M059J (cell line): Measurements from ENCODE around the gene MYOG. TPM values are rescaled to one million over a fixed set of nuclear protein-coding genes. Genes with fewer than 3 reads are reported as not detected.
A peak's percentile ranks its signal among the peaks of the same experiment; 100 is the strongest.

Experiments used
- DNase-seq: peaks from one replicate; pipeline ENCODE4 v3.0.0-alpha.2; 2012; ENCODE audit warnings: low read depth
- total RNA-seq: library from RNA; depleted of rRNA; stranded (reverse); fragments of >200 nt; shearing (Covaris generic); gene quantifications from 2 replicates; pipeline ENCODE4 v1.2.3, GENCODE V29; 2014

Gene MYOG
- total RNA-seq, 1 experiment from 2014 or later: not detected

DNA sequence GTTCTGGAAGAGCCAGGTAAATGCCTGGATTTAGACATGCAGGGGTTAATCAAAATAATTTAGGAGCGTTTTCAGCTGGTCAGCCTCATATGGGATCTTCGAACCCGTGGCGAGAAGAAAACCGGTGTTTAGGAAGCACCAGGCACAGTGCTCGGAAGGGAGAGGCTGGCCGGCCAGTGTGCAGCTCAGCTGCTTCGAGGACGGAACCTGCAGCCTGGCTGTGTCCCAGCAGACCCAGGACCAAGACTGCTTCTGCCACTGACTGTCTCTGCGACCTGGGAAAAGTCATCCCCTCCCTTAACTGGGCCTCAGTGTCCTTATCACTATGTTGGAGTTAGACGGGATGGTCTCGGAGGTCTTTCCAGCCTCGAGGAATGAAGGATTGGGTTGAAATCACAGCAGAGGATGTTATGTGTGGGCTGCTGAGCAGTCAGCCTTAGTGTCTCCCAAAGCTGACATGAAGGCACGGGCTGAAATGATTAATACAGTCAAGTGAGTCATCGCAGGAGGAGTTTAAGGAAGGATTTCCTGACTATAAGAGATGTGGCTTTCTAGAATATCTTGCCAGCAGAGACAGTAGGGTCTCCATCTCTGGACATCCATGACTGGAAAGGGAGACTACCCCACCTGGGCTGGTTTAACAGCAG, 38.7 kb downstream of the MYOG start:
- DNase-seq: peak; percentile 83

DNA sequence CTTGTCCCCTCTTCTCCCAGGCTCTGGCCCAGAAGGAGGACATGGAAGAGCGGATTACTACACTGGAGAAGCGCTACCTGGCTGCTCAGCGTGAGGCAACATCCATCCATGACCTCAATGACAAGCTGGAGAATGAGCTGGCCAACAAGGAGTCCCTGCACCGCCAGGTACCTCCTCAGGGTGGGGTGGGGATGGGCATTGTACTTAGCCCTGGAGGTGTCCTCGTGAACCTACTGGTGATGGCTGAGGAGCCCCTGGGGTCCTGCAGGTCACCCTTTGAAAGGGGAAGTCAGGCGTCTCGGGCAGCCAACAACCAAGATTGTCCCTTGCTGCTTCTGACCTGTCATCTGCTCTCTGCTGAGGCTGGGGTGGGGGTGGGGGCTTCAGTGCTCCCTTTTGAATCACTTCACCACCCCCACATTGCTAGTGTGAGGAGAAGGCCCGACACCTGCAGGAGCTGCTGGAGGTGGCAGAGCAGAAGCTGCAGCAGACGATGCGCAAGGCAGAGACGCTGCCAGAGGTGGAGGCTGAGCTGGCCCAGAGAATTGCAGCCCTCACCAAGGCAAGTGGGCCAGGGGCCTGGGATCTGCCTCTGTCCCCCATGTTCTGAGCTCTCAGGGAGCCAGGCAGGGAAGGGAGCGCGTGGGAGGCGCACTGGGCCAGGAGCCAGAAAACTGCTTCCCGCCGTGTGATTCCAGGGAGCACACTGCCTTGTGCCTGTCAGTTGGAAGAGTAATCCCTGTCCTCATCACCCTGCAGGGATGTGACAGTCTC, 39.8 kb downstream of the MYOG start:
- no peak for DNase-seq

DNA sequence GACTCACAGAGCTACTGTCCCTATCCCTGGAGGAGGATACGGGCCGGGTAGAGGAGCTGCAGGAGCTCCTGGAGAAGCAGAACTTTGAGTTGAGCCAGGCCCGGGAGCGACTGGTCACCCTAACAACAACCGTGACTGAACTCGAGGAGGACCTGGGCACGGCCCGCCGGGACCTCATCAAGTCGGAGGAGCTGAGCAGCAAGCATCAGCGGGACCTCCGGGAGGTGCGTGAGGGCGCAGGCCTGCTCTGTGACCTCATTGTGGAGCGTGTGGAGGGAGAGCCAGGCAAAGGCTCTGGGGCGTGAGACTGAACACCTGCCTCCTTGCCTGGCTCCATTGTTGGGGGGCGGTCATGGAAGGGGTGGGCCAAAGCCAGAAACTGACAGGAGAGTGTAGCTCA, 40.5 kb downstream of the MYOG start:
- no peak for DNase-seq

DNA sequence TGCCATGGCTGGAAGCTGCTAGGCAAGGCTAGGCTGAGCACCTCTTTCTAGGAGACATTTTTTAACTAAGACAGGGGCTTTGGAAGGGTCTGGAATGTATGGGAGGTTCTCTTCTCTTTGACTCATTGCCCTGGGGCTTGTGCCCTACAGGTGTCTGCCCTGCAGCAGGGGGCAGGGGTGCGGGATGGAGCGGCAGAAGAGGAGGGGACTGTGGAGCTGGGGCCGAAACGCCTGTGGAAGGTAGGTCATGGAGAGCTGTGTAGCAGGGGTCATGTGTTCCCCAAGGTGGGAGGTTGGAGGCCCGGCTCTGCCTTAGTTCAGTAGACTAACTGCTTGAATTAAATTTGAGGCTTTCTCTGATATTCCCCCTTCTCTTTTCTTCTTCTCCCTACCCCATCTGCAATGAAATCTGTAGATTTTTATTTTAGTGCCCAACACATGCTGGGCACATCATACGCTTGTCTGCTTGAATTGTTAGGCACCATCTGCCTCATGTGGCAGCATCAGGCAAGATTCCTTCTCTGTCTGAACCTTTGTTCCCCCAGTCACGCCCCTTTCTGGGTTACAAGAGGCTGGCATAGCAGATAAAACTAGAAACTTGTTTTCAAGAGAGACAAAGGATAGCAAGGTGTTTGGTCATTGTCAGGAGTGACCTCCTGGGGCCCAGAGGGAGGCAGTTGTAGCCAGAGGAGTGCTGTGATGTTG, 41.1 kb downstream of the MYOG start:
- DNase-seq: no peak

DNA sequence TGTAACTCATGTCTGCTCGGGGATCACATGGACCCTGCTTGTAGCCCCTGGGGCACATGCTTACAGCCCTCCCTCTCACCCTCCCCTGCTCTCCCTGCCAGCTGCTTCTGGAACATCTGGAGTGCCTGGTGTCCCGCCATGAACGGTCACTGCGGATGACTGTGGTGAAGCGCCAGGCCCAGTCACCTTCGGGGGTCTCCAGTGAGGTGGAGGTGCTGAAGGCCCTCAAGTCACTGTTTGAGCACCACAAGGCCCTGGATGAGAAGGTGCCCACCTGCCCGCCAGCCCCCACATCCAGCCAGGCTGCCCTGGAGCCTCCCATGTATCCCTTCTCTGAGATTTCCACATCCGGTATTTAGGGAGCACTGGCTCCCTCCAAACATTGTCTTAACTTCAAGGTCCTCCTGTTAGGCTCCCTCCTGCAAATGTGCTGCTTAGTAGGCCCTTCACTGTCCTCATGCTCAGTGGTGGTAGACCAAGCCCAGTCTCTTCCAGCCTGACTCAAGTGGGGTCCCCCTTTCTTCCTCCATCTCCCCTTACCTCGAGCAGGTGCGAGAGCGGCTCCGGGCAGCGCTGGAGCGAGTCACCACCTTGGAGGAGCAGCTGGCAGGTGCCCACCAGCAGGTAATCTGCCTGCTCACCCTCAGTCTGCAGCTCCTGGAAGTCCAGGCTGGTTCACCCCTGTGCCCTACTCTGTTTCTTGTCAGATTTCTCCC, 41.8 kb downstream of the MYOG start:
- DNase-seq: no peak

DNA sequence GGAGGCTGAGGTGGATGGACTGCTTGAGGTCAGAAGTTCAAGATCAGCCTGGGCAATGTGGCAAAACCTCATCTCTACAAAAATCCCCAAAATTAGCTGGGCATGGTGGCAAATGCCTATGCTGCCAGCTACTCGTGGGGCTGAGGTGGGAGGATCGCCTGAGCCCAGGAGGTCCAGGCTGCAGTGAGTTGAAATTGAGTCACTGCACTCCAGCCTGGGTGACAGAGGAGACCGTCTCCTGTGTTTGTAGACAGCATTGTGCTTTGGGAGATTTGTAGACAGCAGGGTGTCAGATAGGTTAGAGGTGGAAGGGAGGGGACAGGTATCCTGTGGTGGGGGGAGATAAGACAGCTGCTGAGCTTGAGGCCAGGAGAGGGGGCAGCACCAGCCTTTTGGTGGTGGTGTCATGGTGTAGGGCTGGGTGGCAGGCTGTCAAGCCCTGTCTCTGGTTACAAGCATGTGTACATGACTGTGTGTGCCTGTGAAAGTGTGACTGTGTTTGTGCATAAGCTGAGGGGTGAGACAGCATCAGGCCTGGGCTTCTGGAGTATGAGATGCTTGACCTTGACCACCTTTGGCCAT, 44.4 kb downstream of the MYOG start:
- no peak for DNase-seq

DNA sequence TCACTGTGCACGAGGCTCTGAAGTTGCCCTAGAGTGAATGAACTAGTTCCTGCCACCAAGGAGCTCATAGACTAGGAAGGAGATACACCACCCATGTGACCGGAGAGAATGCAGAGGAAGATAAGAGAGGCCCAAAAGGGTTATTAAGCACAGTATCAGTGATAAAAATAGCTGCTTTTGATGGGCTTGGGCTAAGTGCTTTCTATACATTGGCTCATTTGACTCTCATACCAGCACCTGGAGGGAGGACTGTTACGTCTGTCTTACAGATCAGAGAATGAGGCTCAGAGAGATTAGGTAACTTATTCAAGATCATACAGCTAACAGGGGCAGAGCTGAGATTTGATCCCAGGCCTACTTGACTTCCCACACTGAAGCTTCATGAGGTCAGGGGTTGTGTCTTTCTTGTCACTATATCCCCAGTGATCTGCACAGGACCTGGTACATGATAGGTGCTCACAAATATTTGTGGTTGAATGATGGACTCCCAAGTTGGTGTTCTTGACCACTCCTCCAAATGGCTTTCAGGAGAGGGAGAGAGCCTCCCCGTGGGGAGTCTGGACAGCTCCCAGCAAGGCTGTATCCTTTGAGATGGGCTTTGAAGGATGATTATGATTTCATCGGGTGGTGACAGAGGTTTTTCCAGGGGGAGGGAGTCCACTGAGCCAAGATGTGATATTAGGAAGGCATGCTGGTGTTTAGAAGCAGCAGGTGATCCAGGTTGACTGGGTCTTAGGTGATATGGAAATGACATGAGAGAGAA, 45.1 kb downstream of the MYOG start:
- DNase-seq: no peak

DNA sequence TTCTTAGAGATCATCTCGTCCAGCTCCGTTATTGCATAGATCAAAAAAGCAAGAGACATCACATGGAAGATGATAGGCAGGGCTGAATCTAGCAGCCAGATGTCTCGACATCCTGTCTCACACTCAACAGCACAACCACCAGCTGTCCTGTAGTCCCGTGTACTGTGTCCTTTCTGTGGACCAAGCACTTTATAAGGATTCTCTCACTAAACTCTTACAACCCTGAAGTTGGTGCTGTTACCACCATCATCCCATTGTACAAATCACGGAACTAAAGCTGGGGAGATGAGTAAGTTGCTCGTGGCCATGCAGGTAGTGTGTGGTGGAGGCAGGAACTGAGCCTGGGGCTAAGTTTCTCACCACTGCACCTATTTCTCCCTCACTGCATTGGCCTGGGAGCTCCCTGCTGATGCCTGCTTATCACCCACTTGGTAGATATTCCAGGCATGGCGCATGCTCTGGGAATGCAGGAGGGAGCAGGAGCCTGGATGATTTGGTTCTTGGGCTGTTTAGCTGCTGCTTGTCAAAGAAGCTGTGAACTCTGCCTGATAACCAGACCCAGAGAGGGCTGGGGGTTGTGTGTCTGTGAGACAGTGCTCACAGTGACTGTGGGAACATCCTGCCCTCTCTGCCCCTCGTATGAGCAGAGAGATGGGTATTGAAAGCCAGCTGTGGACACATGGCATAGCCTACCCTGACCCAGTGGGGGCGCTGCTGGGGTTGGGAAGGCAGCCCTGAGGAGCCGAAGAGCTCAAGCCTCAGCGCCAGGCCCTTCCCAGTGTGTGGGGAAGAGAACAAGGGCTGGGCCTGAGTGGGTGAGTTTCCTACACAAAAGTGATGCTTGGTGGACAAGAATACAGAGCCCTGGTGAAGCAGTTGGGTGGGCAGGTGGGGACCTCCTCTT, 46.0 kb downstream of the MYOG start:
- DNase-seq: no peak

DNA sequence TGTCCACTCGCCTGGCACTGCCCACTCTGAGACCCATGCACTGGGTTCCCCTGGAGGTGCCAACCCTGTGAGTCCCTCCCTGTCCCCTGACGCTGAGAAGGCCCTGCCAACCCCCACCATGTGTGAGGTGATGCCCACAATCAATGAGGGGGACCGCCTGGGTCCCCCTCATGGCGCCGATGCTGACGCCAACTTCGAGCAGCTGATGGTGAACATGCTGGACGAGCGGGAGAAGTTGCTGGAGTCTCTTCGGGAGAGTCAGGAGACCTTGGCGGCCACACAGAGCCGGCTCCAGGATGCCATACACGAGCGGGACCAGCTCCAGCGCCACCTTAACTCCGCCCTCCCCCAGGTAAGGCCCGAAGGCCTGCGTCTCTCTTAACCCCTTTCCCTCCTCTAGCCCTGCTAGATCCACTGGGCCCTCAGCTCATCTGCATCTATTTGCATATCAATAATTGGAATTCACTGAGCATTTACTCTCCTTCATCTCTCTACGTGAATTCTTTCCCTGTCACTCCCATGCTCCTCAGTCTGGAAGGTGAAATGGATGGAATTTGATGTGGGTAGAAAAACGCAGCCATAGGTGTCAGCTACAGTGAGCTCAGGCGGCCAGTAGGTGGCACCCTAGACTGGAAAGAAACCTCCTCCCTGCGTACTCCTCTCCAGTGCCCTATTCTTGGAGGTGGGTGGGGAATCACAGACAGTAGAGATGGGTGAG, 46.8 kb downstream of the MYOG start:
- DNase-seq: peak; percentile 61

DNA sequence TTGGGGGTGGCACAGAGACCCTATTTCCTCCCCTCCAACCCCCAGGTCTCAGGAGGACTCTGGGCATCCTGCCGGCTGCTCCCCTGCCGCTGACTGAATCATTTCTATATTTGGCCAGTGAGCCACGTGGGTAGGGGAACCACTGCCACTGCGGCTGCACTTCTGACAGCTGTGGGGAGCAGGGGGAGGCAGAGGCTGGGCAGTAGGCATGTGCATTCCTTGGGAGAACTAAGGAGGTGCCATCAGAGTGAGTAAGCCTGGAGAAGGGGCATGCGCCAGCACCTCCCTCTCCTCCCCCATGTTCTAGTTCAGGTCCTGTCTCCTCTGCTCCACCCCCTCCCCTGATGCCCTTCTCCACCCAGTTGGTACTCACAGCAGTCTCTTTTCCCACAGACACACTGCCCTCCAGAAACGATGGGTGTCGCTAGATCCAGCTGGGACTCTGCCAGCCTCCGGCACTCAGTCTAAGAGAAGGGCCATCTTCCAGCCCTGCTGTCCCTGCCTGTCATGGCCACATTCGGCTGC, 47.5 kb downstream of the MYOG start:
- DNase-seq: peak; percentile 96

DNA sequence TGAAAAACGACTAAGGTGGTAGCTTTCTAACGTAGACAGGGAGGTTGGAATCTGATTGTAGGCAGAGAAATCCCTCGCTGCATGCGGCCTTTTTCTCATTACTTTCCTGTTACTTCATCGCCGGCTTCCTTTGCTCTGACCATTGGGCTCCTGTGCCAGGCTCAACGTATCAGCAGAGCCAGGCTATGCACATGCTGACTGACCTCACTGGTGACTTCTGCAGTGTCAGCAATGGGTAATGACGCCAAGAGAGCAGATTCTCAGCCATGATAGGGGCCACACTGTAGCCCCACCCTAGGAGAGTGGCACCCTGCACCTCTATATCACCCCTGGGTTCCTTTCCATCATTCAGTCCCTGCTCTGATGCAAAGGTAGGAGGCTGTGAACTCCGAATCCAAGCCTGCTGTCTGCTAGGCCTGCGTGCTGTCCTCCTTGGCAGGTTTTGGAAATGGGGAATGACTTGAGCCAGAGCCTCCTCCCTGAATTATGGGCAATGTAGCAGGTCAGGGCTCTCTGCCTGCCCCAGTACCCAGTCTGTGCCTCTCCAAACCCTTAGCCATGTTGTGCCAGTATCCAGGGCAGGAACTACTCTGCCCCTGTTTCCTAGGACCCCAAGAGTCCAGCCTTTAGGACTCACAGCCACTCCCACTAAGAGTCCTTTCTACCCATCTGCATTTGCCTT, 48.2 kb downstream of the MYOG start:
- DNase-seq: no peak

DNA sequence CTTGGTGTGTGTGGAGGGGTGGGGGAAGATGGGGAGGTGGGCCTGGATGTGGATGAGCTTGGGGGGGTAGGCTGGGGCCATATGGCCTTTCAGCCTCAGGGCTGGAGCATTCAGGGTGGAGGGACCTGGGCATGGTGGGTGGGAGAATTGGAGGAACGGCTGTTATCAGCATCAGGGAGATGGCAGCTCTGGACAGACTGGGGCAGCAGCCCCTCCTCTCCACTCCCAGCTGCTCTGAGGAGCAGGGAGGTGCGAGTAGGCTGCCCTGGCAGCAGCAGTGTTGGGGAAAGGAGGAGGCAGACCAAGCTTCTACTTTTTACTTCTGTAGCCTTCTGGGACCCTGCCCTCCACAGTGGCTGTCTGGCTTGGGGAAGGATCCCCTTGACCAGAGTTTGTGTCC, 49.3 kb downstream of the MYOG start:
- DNase-seq: no peak

DNA sequence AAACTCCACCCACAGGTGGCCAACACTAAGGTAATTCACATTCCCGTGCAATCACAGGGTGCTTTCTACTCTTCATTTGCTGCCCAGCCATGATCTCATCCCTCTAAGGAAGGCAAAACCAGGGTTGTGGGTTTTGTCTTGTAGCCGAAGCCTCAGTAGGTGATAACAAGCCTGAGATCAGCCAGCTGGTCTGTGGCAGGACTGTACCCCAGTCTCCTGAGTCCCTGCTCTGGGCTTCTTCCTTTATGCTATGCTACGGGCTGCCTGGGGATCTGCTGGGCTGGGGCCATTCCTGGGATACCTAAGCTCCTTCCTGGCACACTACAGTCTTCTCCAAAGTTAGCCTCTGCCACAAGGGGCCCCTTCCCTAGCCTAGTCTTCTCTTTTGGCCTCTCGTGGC, 49.7 kb downstream of the MYOG start:
- DNase-seq: no peak

DNA sequence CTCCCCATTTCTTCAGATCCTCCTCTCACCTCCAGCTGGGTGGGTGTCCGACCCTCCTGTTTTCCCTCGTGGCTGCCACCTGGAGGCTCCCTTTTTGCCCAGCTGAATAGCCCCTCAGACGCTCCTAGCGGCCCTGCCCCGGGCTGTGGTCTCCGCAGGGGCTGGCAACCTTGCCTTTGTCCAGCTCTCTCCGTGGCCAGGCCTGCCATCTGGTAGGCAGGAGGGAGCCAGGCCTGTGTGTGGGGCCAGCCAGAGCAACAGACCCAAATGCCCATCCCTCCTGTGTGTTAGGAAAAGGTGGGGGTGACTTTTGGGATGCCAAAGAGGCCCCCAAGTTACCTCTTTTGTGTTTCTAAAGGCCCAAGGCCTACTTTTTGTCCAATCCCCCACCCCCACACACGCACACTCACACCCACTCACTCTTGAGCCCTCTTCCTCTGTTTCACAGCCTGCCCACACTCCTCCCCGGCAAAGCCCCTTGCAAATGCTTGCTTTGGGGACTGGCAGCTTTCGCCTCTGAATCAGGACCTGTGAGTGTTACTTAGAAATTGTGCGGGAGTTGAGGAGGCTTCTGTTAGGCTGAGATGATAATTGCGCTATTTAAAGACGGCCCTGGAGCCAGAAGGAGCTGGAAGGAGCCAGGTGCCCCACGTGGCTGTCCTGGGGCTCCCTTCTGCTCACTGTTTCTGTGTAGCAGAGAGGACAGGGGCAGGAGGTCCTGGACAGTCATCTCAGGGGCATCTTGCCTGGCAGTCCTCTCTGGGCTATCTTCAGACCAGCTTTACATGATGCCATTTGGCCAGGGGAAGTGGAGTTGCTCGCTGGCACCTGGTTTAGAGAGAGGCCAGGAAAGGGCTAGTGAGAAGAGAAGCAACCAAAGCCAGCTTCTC, 50.5 kb downstream of the MYOG start:
- no peak for DNase-seq

DNA sequence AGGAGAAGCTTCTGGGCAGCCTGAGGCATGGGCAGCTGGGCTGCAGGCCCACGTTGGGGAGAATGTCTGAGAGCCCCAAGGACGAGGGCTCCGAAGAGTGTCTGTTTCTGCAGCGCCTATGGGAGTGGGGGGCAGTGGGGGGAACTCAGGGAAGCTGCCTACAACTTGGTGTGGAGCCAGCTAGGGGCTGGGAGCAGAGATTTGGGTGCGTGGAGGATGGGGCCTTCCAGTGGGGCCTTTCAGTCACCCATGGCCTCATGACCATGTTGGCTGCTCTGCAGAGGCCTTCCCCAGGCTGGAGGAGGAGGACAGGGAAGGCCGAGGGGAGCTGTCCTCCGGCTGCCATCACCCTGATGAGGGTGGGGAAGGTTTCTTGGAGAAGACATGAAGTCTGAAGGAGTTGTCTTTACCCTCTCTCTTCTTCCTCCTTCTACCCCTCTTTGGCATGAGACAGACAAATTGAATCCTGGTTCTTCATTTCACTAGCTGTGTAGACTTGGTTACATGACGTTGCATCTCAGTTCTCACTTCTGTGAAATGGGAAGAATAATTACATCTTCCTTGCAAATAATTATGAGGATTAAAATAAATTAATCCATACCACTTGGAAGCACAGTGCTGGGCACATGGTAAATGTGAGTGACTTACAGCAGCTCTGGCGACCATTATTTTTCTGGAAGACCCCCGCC, 51.2 kb downstream of the MYOG start:
- no peak for DNase-seq

DNA sequence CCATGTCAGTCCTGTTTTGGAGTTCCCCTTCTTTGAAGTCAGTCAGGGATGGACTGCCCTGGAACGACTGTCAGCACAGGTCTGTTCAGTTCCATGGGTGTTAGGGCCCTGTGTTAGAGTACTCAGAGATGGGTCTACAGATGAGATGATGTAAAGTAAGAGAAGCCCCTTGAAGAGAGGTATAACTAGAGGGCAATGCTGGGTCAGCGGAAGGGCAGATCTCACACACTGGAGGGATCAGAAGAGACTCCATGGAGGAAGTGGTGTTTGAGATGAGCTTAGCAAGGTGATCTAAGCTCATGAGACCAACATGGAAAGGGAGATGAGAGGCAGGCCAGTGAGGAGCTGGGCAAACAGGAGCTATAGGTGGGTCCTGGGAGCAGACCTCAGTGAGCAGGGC, 51.9 kb downstream of the MYOG start:
- DNase-seq: no peak

DNA sequence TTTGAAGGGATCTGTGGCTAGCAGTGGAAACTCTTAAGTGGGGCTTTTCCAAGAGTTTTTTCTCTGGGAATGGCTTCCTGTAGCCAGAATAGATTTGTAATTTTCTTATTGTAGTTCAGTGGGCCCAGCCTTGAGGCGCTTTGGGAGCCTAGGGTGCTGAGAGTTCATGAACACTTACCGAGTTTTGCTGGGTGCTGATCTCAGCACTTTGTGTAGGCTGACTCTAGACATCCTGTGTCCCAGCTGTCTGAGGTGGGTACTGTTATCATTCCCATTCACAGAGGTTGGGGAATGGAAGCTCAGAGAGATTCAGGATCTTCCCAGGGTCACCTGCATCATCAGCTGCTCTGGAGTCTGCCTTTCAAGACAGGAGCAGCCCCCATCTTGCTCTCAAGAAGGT, 52.5 kb downstream of the MYOG start:
- DNase-seq: no peak
